ENCODE measurements around the gene NT5C3A.
"Not testable (repeated sequence)": the region's sequence is repeated elsewhere in the genome, so short reads cannot be mapped to it uniquely, and the experiment has no call there.

GRCh38 chr7:32964461-32965159 lies 98.0 kb downstream of the NT5C3A start:
- not testable (repeated sequence) for TF ChIP-seq EZH2 (IDR thresholded peaks at IDR 0.05; ENCODE audit: borderline replicate concordance, low read depth, low read length, poor library complexity, severe bottlenecking)
- TF ChIP-seq, protein P1, sequence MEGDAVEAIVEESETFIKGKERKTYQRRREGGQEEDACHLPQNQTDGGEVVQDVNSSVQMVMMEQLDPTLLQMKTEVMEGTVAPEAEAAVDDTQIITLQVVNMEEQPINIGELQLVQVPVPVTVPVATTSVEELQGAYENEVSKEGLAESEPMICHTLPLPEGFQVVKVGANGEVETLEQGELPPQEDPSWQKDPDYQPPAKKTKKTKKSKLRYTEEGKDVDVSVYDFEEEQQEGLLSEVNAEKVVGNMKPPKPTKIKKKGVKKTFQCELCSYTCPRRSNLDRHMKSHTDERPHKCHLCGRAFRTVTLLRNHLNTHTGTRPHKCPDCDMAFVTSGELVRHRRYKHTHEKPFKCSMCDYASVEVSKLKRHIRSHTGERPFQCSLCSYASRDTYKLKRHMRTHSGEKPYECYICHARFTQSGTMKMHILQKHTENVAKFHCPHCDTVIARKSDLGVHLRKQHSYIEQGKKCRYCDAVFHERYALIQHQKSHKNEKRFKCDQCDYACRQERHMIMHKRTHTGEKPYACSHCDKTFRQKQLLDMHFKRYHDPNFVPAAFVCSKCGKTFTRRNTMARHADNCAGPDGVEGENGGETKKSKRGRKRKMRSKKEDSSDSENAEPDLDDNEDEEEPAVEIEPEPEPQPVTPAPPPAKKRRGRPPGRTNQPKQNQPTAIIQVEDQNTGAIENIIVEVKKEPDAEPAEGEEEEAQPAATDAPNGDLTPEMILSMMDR (conservative IDR thresholded peaks at IDR 0.05; ENCODE audit: low read depth, low read length): peak; percentile 41

Data from A673 (cell line).